Natural killer cell (primary cell): ENCODE results near the gene INPP5A. TPM values are rescaled to one million over a fixed set of nuclear protein-coding genes. Genes with fewer than 3 reads are reported as not detected.
"Not testable (repeated sequence)": the region's sequence is repeated elsewhere in the genome, so short reads cannot be mapped to it uniquely, and the experiment has no call there.

Experiments
- ATAC-seq, 3 donors: fragments of 150-1000 bp in 2 of 3; fragments of 200-7000 bp in 1 of 3; cut with Tn5 transposase; 1 replicate in 1 of 3; 2 replicates in 2 of 3; pipeline ENCODE4 v1.10.0; 2021; ENCODE audit warnings: mild to moderate bottlenecking in 2 of 3, moderate library complexity in 2 of 3
- DNase-seq, 2 donors: peaks; one replicate each; pipeline versions ENCODE4 v3.0.0 to v3.0.0-alpha.2; 2013 to 2021; ENCODE audit warnings: mixed read lengths in 1 of 2
- H3K27ac ChIP-seq: one replicate; pipeline ENCODE4 v1.5.1; 2013; ENCODE audit warnings: mild to moderate bottlenecking, low read length
- H3K27me3 ChIP-seq: one replicate; pipeline ENCODE4 v1.6.1; 2013; ENCODE audit warnings: low read length; ENCODE audit not compliant: control insufficient read depth, insufficient read depth
- H3K36me3 ChIP-seq: one replicate; pipeline ENCODE4 v1.6.1; 2013; ENCODE audit warnings: low read length; ENCODE audit not compliant: control insufficient read depth, insufficient read depth
- H3K4me1 ChIP-seq: one replicate; pipeline ENCODE4 v1.6.1; 2013; ENCODE audit warnings: low read length; ENCODE audit not compliant: control insufficient read depth, insufficient read depth
- H3K4me3 ChIP-seq: one replicate; pipeline ENCODE4 v1.5.1; 2013; ENCODE audit warnings: low read length
- H3K9me3 ChIP-seq: one replicate; pipeline ENCODE4 v1.6.1; 2013; ENCODE audit warnings: low read length; ENCODE audit not compliant: control insufficient read depth, insufficient read depth
- H3K27ac Mint-ChIP-seq, 2 donors: one replicate each; pipeline ENCODE4 v1.8.0; 2022; ENCODE audit warnings: mild to moderate bottlenecking in 2 of 2, mixed read lengths in 2 of 2, moderate library complexity in 1 of 2
- H3K27me3 Mint-ChIP-seq, 2 donors: one replicate each; pipeline ENCODE4 v1.8.0; 2022; ENCODE audit warnings: low read depth in 2 of 2, mixed read lengths in 2 of 2
- H3K36me3 Mint-ChIP-seq: one replicate; pipeline ENCODE4 v1.8.0; 2022; ENCODE audit warnings: mixed read lengths
- H3K4me1 Mint-ChIP-seq, 2 donors: one replicate each; pipeline ENCODE4 v1.8.0; 2022; ENCODE audit warnings: mixed read lengths in 2 of 2
- H3K4me3 Mint-ChIP-seq: one replicate; pipeline ENCODE4 v1.8.0; 2022; ENCODE audit warnings: mild to moderate bottlenecking, moderate library complexity, mixed read lengths
- H3K9me3 Mint-ChIP-seq, 2 donors: one replicate each; pipeline ENCODE4 v1.8.0; 2022; ENCODE audit warnings: mixed read lengths in 2 of 2
- WGBS: methylation state at CpG from one replicate; pipeline ENCODE4 v1.1.7; 2013; ENCODE audit warnings: missing lambda C conversion rate; ENCODE audit not compliant: insufficient coverage; 5-methylcytosine and 5-hydroxymethylcytosine counted together
- intact Hi-C: fragments of 100-400 bp; cut with micrococcal nuclease; formaldehyde crosslinking; loops from one replicate; pipeline ENCODE4 v1.14.2; 2022
- total RNA-seq, 4 donors: library from RNA; stranded (reverse); fragments of 120-200 nt in 1 of 4; gene quantifications; one replicate each; pipeline versions ENCODE4 v1.2.3 to v1.2.4, GENCODE V29; 2013 to 2022
- TF ChIP-seq, protein P1 (sequence below): fragments of 200-600 bp; IDR thresholded peaks from one replicate; pipeline ENCODE4 v1.8.0; 2022; ENCODE audit warnings: antibody characterized with exemption

Gene INPP5A
- total RNA-seq, 3 donors from 2014 or later (not counting 1 experiment from before 2014, with no cell fraction given): 12.6 to 38.6 (median 18.6) TPM

GRCh38 chr10:132766291-132766690 lies 228.7 kb downstream of the INPP5A start:
- H3K4me3 ChIP-seq: no peak overlapping the region
- H3K9me3 ChIP-seq: no peaks in the 10 kb centered on the region
- no peaks in the 10 kb centered on the region for H3K36me3 Mint-ChIP-seq
- no peak overlapping the region for H3K4me3 Mint-ChIP-seq
- H3K4me1 ChIP-seq: no peaks in the 10 kb centered on the region
- ATAC-seq: peak in 1 of 3 donors; percentile 42
- peaks cover 0 to 12% of the 10 kb centered on the region in 2 donors for H3K4me1 Mint-ChIP-seq
- H3K27ac Mint-ChIP-seq: no peak overlapping the region
- intact Hi-C loops: no loop called here
- WGBS: 99% methylated on average over 13 of the region's 13 CpGs
- TF ChIP-seq, protein P1, sequence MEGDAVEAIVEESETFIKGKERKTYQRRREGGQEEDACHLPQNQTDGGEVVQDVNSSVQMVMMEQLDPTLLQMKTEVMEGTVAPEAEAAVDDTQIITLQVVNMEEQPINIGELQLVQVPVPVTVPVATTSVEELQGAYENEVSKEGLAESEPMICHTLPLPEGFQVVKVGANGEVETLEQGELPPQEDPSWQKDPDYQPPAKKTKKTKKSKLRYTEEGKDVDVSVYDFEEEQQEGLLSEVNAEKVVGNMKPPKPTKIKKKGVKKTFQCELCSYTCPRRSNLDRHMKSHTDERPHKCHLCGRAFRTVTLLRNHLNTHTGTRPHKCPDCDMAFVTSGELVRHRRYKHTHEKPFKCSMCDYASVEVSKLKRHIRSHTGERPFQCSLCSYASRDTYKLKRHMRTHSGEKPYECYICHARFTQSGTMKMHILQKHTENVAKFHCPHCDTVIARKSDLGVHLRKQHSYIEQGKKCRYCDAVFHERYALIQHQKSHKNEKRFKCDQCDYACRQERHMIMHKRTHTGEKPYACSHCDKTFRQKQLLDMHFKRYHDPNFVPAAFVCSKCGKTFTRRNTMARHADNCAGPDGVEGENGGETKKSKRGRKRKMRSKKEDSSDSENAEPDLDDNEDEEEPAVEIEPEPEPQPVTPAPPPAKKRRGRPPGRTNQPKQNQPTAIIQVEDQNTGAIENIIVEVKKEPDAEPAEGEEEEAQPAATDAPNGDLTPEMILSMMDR: no peak
- H3K27ac ChIP-seq: no peak overlapping the region
- no peak for DNase-seq
- no peaks in the 10 kb centered on the region for H3K36me3 ChIP-seq
- no peaks in the 10 kb centered on the region for H3K27me3 ChIP-seq
- no peaks in the 10 kb centered on the region for H3K27me3 Mint-ChIP-seq
- no peaks in the 10 kb centered on the region for H3K9me3 Mint-ChIP-seq

DNA sequence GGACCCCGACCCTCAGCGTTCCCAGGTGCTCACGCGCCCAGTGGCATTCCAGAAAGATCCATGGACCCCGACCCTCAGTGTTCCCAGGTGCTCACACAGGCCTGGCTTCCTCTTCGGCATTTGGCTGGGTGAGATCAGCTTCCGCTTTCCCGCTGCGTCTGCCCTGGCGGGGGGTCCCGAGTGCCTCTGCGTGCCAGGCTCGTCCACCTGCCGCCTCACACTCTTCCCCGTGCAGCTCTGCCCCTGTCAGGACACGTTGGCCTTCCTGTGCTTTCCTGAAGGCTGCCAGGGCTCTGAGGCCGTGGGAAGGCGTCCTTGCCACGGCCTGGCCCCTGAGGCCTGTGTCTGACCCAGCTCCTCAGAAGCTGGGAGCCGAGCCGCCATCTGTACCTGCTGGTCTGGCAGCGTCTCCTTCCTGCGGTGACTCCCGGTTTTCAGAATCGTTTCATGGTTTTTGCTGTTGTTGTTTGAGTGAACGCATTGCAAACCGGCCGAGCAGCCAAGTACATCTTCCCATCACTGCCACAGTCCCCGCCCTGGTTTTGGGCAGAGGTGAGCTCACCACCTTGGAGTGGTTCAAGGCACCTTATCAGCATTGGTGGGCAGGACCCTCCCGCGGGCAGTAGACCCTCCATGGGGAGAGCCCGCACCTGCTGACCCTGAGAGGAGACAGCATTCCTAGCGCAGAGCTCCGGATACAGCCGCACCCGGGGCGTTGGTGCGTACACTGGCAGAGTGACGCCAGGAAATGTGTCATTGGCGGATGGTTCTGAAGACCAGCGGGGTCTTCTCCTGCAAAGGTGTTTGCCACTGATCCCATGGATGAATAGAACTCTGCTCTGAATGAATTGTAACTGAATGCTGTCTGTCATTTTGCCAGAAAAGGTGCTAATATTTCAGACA lies 231.0 kb downstream of the INPP5A start:
- Histone ChIP-seq H3K9me3 (no peaks in the 10 kb centered on the region), H3K27me3 (no peaks in the 10 kb centered on the region), H3K4me3 (no peak overlapping the region), H3K4me1 (no peaks in the 10 kb centered on the region), H3K36me3 (no peaks in the 10 kb centered on the region), H3K27ac (no peak overlapping the region)
- H3K27me3 Mint-ChIP-seq: no peaks in the 10 kb centered on the region
- no peak overlapping the region for H3K4me3 Mint-ChIP-seq
- no peak for DNase-seq
- no peaks in the 10 kb centered on the region for H3K9me3 Mint-ChIP-seq
- TF ChIP-seq, protein P1: no peak
- intact Hi-C loops: no loop called here
- WGBS: 95% methylated on average over 41 of the region's 41 CpGs
- no peak for ATAC-seq
- peaks cover 0 to 5% of the 10 kb centered on the region in 2 donors for H3K4me1 Mint-ChIP-seq
- H3K36me3 Mint-ChIP-seq: no peaks in the 10 kb centered on the region
- H3K27ac Mint-ChIP-seq: no peak overlapping the region

GRCh38 chr10:132770061-132771021 lies 232.8 kb downstream of the INPP5A start:
- Mint-ChIP-seq H3K27ac (no peak overlapping the region), H3K27me3 (no peaks in the 10 kb centered on the region), H3K4me1 (no peaks in the 10 kb centered on the region), H3K36me3 (no peaks in the 10 kb centered on the region), H3K4me3 (no peak overlapping the region), H3K9me3 (no peaks in the 10 kb centered on the region)
- Histone ChIP-seq H3K27ac (no peak overlapping the region), H3K27me3 (no peaks in the 10 kb centered on the region), H3K9me3 (no peaks in the 10 kb centered on the region), H3K4me3 (no peak overlapping the region), H3K4me1 (no peaks in the 10 kb centered on the region), H3K36me3 (no peaks in the 10 kb centered on the region)
- intact Hi-C loops: no loop called here
- TF ChIP-seq, protein P1: no peak
- no peak for ATAC-seq
- no peak for DNase-seq
- 97% methylated on average over 44 of the region's 45 CpGs for WGBS

DNA sequence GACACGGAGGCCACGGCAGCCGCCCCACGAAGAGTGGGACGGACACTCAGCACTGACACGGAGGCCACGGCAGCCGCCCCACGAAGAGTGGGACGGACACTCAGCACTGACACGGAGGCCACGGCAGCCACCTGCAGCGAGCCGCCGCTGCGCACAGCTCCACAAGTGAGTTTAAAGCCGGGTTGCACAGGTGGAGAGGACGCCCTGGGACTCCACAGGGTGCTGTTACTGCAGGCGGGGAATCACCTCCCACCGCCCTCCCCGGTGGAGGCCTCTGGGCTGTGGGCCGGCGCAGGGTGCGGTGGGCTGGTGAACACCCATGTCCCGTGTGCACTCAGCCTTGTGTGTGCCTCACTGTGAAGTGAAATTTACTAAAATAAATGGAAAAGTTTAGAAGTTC lies 235.2 kb downstream of the INPP5A start:
- H3K27me3 ChIP-seq, H3K27ac Mint-ChIP-seq, intact Hi-C loops, H3K9me3 Mint-ChIP-seq, H3K36me3 ChIP-seq, H3K4me3 Mint-ChIP-seq, DNase-seq, H3K4me1 ChIP-seq, H3K9me3 ChIP-seq, H3K36me3 Mint-ChIP-seq, H3K27me3 Mint-ChIP-seq, H3K4me3 ChIP-seq, ATAC-seq, H3K27ac ChIP-seq, H3K4me1 Mint-ChIP-seq: not testable (repeated sequence)
- 99% methylated on average over 19 of the region's 25 CpGs for WGBS
